Neural progenitor cell (in vitro differentiated cells): ENCODE data around the gene AUTS2. TPM values are rescaled to one million over a fixed set of nuclear protein-coding genes. Genes with fewer than 3 reads are reported as not detected.
A peak's percentile ranks its signal among the peaks of the same experiment; 100 is the strongest.

ENCODE experiments used
- DNase-seq: peaks from one replicate; pipeline ENCODE4 v3.0.0-alpha.2; 2016; ENCODE audit warnings: low spot score
- H2AFZ ChIP-seq: fragments of 200-600 bp; sonication (generic); replicated peaks from 2 replicates; pipeline ENCODE4 v1.6.1; 2016; ENCODE audit warnings: antibody characterized with exemption
- H3F3A ChIP-seq: fragments of 200-600 bp; sonication (generic); 2 replicates; pipeline ENCODE4 v1.6.1; 2016; ENCODE audit warnings: antibody characterized with exemption, low read depth
- H3K27ac ChIP-seq: fragments of 200-600 bp; sonication (generic); 2 replicates; pipeline ENCODE4 v1.5.1; 2016; ENCODE audit warnings: mild to moderate bottlenecking
- H3K27me3 ChIP-seq: fragments of 200-600 bp; sonication (generic); 2 replicates; pipeline ENCODE4 v1.6.1; 2016; ENCODE audit warnings: mild to moderate bottlenecking, moderate library complexity
- H3K36me3 ChIP-seq: fragments of 200-600 bp; sonication (generic); 2 replicates; pipeline ENCODE4 v1.5.1; 2016
- H3K4me1 ChIP-seq: fragments of 200-600 bp; sonication (generic); 2 replicates; pipeline ENCODE4 v1.6.1; 2016; ENCODE audit warnings: mixed run types
- H3K4me2 ChIP-seq: fragments of 200-600 bp; sonication (generic); 2 replicates; pipeline ENCODE4 v1.6.1; 2016
- H3K4me3 ChIP-seq: fragments of 200-600 bp; sonication (generic); 2 replicates; pipeline ENCODE4 v1.5.1; 2016
- H3K79me2 ChIP-seq: fragments of 200-600 bp; sonication (generic); 2 replicates; pipeline ENCODE4 v1.6.1; 2016; ENCODE audit warnings: low read depth
- H3K9ac ChIP-seq: fragments of 200-600 bp; sonication (generic); 2 replicates; pipeline ENCODE4 v1.6.1; 2016
- H3K9me3 ChIP-seq: fragments of 200-600 bp; sonication (generic); 2 replicates; pipeline ENCODE4 v1.5.1; 2016; ENCODE audit warnings: low read depth
- H4K20me1 ChIP-seq: fragments of 200-600 bp; sonication (generic); 2 replicates; pipeline ENCODE4 v1.6.1; 2016; ENCODE audit warnings: low read depth
- H3K27ac Mint-ChIP-seq: 3 replicates; pipeline ENCODE4 v1.8.0; 2021; ENCODE audit warnings: mixed read lengths
- H3K27me3 Mint-ChIP-seq: 2 replicates; pipeline ENCODE4 v1.8.0; 2022; ENCODE audit warnings: low read depth, mild to moderate bottlenecking, inconsistent platforms, moderate library complexity, mixed read lengths; ENCODE audit not compliant: insufficient read depth
- H3K36me3 Mint-ChIP-seq: 3 replicates; pipeline ENCODE4 v1.8.0; 2021; ENCODE audit warnings: mixed read lengths
- H3K4me1 Mint-ChIP-seq: 3 replicates; pipeline ENCODE4 v1.8.0; 2021; ENCODE audit warnings: mixed read lengths
- H3K4me3 Mint-ChIP-seq: 3 replicates; pipeline ENCODE4 v1.8.0; 2021; ENCODE audit warnings: mild to moderate bottlenecking, moderate library complexity, mixed read lengths
- H3K9me3 Mint-ChIP-seq: 3 replicates; pipeline ENCODE4 v1.8.0; 2020; ENCODE audit warnings: mixed read lengths
- EZH2 ChIP-seq: fragments of 200-600 bp; sonication (generic); IDR thresholded peaks from 2 replicates; pipeline ENCODE4 v1.6.1; 2017; ENCODE audit warnings: antibody characterized with exemption, mild to moderate bottlenecking, moderate library complexity
- EZH2phosphoT487 ChIP-seq: fragments of 200-600 bp; sonication (generic); IDR thresholded peaks from 2 replicates; pipeline ENCODE4 v1.6.1; 2017; ENCODE audit warnings: antibody characterized with exemption
- total RNA-seq: library from RNA; depleted of rRNA; stranded (reverse); fragments of >200 nt; gene quantifications from 2 replicates; pipeline ENCODE4 v1.2.3, GENCODE V29; 2015; ENCODE audit warnings: low replicate concordance
- TF ChIP-seq, protein P1 (sequence below): fragments of 200-600 bp; sonication (generic); IDR thresholded peaks from 2 replicates; pipeline ENCODE4 v1.5.1; 2017; ENCODE audit warnings: antibody characterized with exemption, mild to moderate bottlenecking

The AUTS2 gene
- total RNA-seq, 1 donor from 2014 or later = 50.0 TPM

DNA sequence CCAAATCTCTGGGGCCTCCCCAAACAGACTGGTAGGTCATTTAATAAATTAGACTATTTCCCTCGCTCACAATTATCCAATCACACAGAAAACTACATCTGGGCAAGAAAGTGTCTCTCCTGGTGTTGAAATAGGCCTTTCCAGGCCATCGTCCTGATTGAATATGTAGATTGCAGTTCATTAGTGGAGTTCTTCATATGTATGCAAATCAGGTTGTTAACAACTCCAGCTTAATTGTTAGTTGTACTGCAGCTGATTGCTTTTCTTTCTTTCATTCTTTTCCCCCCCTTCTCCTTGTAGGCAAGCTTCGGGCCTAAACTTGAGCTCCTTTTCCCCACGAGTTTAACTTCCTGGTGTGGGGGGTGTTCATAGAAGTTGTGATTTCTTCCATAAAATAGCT lies 1174.6 kb downstream of the AUTS2 start:
- no peak overlapping the region for H3K4me2 ChIP-seq
- no peak overlapping the region for H3K4me3 Mint-ChIP-seq
- DNase-seq = no peak

DNA sequence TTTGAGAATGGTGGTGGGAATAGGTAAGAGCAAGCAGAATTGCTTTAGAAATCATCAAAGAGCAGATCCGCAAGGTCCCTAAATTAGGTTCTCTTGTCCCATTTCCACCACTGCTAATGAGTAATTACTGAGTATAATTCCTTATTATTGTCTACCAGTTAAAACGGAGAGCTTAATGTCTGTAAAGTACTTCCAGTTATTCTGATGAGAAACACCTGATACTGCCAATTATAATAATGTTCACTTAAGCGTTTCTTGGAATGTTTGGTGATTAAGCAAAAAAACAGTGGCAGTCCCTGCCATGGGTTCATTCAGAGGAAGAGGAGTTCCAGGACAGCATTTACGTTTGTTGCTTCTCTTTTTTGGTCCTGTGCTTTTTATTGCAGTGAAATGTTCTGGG lies 1175.1 kb downstream of the AUTS2 start:
- Histone ChIP-seq H3K4me3 (no peak overlapping the region), H3K79me2 (peaks cover 98% of the 10 kb centered on the region), H3K4me1 (peaks cover 29% of the 10 kb centered on the region), H3K27ac (peak overlapping the region; percentile 64), H3K36me3 (peaks cover 50% of the 10 kb centered on the region), H3K27me3 (no peaks in the 10 kb centered on the region), H2AFZ (no peak overlapping the region), H3K4me2 (no peak overlapping the region), H4K20me1 (peaks cover 78% of the 10 kb centered on the region), H3F3A (peaks cover 38% of the 10 kb centered on the region), H3K9me3 (no peaks in the 10 kb centered on the region), H3K9ac (no peak overlapping the region)
- Mint-ChIP-seq H3K36me3 (peaks cover 62% of the 10 kb centered on the region), H3K4me3 (no peak overlapping the region), H3K27me3 (peaks cover 5% of the 10 kb centered on the region), H3K27ac (peak overlapping the region; percentile 34), H3K4me1 (no peaks in the 10 kb centered on the region), H3K9me3 (no peaks in the 10 kb centered on the region)
- DNase-seq = no peak
- TF ChIP-seq, protein P1, sequence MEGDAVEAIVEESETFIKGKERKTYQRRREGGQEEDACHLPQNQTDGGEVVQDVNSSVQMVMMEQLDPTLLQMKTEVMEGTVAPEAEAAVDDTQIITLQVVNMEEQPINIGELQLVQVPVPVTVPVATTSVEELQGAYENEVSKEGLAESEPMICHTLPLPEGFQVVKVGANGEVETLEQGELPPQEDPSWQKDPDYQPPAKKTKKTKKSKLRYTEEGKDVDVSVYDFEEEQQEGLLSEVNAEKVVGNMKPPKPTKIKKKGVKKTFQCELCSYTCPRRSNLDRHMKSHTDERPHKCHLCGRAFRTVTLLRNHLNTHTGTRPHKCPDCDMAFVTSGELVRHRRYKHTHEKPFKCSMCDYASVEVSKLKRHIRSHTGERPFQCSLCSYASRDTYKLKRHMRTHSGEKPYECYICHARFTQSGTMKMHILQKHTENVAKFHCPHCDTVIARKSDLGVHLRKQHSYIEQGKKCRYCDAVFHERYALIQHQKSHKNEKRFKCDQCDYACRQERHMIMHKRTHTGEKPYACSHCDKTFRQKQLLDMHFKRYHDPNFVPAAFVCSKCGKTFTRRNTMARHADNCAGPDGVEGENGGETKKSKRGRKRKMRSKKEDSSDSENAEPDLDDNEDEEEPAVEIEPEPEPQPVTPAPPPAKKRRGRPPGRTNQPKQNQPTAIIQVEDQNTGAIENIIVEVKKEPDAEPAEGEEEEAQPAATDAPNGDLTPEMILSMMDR = no peak
- TF ChIP-seq EZH2phosphoT487 = no peak
- TF ChIP-seq EZH2 = no peak

More for the DNA sequence above, 1174.6 kb downstream of the AUTS2 start:
- Mint-ChIP-seq H3K36me3 (peaks cover 63% of the 10 kb centered on the region), H3K27ac (no peak overlapping the region), H3K27me3 (peaks cover 5% of the 10 kb centered on the region), H3K9me3 (no peaks in the 10 kb centered on the region), H3K4me1 (no peaks in the 10 kb centered on the region)
- H3K4me3 ChIP-seq = no peak overlapping the region
- no peaks in the 10 kb centered on the region for H3K27me3 ChIP-seq
- no peak overlapping the region for H3K9ac ChIP-seq
- H3K9me3 ChIP-seq = no peaks in the 10 kb centered on the region
- peaks cover 43% of the 10 kb centered on the region for H3F3A ChIP-seq
- no peak overlapping the region for H2AFZ ChIP-seq
- peaks cover 29% of the 10 kb centered on the region for H3K4me1 ChIP-seq
- H4K20me1 ChIP-seq = peaks cover 83% of the 10 kb centered on the region
- TF ChIP-seq EZH2phosphoT487 = no peak
- no peak for TF ChIP-seq EZH2
- TF ChIP-seq, protein P1 = no peak
- peaks cover 99% of the 10 kb centered on the region for H3K79me2 ChIP-seq
- peaks cover 51% of the 10 kb centered on the region for H3K36me3 ChIP-seq
- H3K27ac ChIP-seq = peak overlapping the region; percentile 64

DNA sequence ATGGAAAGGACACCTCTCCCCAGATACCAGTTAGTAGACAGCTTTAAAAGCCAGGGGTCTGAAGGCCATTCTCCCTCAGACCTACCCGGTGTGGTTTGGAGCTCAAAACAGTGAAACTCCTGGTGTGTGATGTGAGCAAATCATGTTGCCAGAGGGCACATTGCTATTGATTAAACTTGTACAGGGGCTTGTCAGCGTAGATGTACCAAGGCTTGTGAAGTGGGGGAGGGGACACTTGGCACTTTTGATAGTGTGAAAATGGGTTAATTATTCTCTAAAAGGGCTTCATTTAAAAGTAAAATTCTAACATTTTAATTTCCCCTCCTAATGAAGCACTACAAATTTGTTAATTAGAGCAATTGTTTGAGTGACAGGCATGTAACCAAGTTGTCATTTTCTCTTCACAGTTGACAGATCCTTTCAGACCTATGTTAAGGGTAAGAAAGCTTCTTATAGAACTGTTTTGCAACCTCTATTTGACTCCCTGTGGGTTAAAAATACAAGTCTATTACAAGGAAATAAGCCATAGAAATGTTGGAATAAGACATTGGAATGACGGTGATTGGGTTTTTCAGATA lies 1176.8 kb downstream of the AUTS2 start:
- no peaks in the 10 kb centered on the region for H3K9me3 Mint-ChIP-seq
- no peak overlapping the region for H3K27ac ChIP-seq
- peaks cover 29% of the 10 kb centered on the region for H3K4me1 ChIP-seq
- no peak overlapping the region for H2AFZ ChIP-seq
- TF ChIP-seq EZH2phosphoT487 = no peak
- TF ChIP-seq, protein P1 = no peak
- TF ChIP-seq EZH2 = no peak
- no peaks in the 10 kb centered on the region for H3K9me3 ChIP-seq
- no peak overlapping the region for H3K4me3 ChIP-seq
- peaks cover 98% of the 10 kb centered on the region for H3K79me2 ChIP-seq
- peaks cover 86% of the 10 kb centered on the region for H4K20me1 ChIP-seq
- no peak overlapping the region for H3K4me2 ChIP-seq
- H3K4me1 Mint-ChIP-seq = peaks cover 3% of the 10 kb centered on the region
- peaks cover 49% of the 10 kb centered on the region for H3K36me3 ChIP-seq
- H3K27me3 Mint-ChIP-seq = peaks cover 5% of the 10 kb centered on the region
- no peak overlapping the region for H3K27ac Mint-ChIP-seq
- H3K36me3 Mint-ChIP-seq = peaks cover 66% of the 10 kb centered on the region
- H3K4me3 Mint-ChIP-seq = no peak overlapping the region
- no peak overlapping the region for H3K9ac ChIP-seq
- no peak for DNase-seq
- peaks cover 38% of the 10 kb centered on the region for H3F3A ChIP-seq
- no peaks in the 10 kb centered on the region for H3K27me3 ChIP-seq
